Measurements from ENCODE around the gene PARP4.

DNA sequence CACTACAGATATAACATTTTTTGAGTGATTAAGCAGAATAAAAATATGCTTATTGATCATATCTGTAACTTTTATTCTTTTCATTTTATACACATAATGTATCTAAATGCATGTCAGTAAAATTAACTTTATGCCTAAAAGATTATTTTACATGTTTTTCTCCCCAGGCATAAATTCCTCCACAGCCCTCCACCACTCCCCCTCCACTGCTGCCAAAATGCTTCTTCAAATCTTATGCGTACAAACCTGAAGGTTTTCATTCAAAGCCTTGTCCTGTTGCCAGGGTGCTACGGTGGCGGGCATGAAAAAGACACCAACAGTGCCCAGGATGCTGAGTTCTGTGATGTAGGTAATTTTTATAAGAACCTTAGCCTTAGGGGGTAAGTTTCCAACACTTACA, 52.9 kb downstream of the PARP4 start:
- no peak for TF ChIP-seq ZNF484 (CRISPR knock-in tag; IDR thresholded peaks at IDR 0.05; ENCODE audit: borderline replicate concordance, low read depth)
- no peak for TF ChIP-seq RCOR2 (CRISPR knock-in tag; IDR thresholded peaks at IDR 0.05)
- no peak for TF ChIP-seq ZBTB42 (CRISPR knock-in tag; IDR thresholded peaks at IDR 0.05)
- no peak for TF ChIP-seq ZBTB8A (CRISPR knock-in tag; IDR thresholded peaks at IDR 0.05; ENCODE audit: borderline replicate concordance, low read depth)
- no peak for TF ChIP-seq ZNF629 (CRISPR knock-in tag; conservative IDR thresholded peaks at IDR 0.05)
- no peak for TF ChIP-seq XRCC5 (optimal IDR thresholded peaks at IDR 0.05; ENCODE audit: low read length)
